ENCODE data around the gene COL8A1.

GRCh38 chr3:99698932-99699331 is 60.5 kb downstream of the COL8A1 start:
- no peak for TF ChIP-seq CTCF (IDR thresholded peaks at IDR 0.05)
- no peak for TF ChIP-seq ETV6 (CRISPR knock-in tag; IDR thresholded peaks at IDR 0.05)
- TF ChIP-seq MAX (CRISPR knock-in tag; IDR thresholded peaks at IDR 0.05) = no peak
- TF ChIP-seq FOXJ3 (CRISPR knock-in tag; IDR thresholded peaks at IDR 0.05; ENCODE audit: borderline replicate concordance) = no peak
- TF ChIP-seq ZNF232 (CRISPR knock-in tag; IDR thresholded peaks at IDR 0.05) = no peak
- no peak for TF ChIP-seq IRF2 (CRISPR knock-in tag; IDR thresholded peaks at IDR 0.05; ENCODE audit: borderline replicate concordance, low read depth)
- no peak for TF ChIP-seq ZNF317 (CRISPR knock-in tag; IDR thresholded peaks at IDR 0.05; ENCODE audit: borderline replicate concordance, low read depth)
- TF ChIP-seq AR (CRISPR knock-in tag; IDR thresholded peaks at IDR 0.05) = no peak
- no peak for TF ChIP-seq ZNF416 (CRISPR knock-in tag; IDR thresholded peaks at IDR 0.05)
- TF ChIP-seq CREM (CRISPR knock-in tag; IDR thresholded peaks at IDR 0.05) = no peak
- no peak for TF ChIP-seq ZNF396 (CRISPR knock-in tag; IDR thresholded peaks at IDR 0.05; ENCODE audit: borderline replicate concordance)

All from WTC11 (cell line).